DND-41 (cell line): Measurements from ENCODE around the gene AK5.
"Not testable (repeated sequence)": the region's sequence is repeated elsewhere in the genome, so short reads cannot be mapped to it uniquely, and the experiment has no call there.

Source experiments
- ATAC-seq: fragments of 200-7000 bp; cut with Tn5 transposase; 3 replicates; pipeline ENCODE4 v1.9.1; 2021; ENCODE audit warnings: low read depth; ENCODE audit not compliant: insufficient read depth
- DNase-seq: peaks from one replicate; pipeline ENCODE4 v3.0.0-alpha.2; 2020
- H2AFZ ChIP-seq: 2 replicates; pipeline ENCODE4 v1.6.0; 2012; ENCODE audit warnings: low read depth, low read length
- H3K27ac ChIP-seq: 2 replicates; pipeline ENCODE4 v1.5.1; 2012; ENCODE audit warnings: low read length, inconsistent platforms
- H3K27me3 ChIP-seq: fragments of 200-600 bp; sonication (generic); 2 replicates; pipeline ENCODE4 v1.6.0; 2012; ENCODE audit warnings: low read length, mild to moderate bottlenecking, inconsistent platforms; ENCODE audit not compliant: insufficient read depth, poor library complexity
- H3K36me3 ChIP-seq: 2 replicates; pipeline ENCODE4 v1.5.1; 2012; ENCODE audit warnings: low read length, inconsistent platforms; ENCODE audit not compliant: insufficient read depth
- H3K4me1 ChIP-seq: 2 replicates; pipeline ENCODE4 v1.5.1; 2012; ENCODE audit warnings: mild to moderate bottlenecking, low read length; ENCODE audit not compliant: insufficient read depth
- H3K4me2 ChIP-seq: 2 replicates; pipeline ENCODE4 v1.6.0; 2012; ENCODE audit warnings: mild to moderate bottlenecking, moderate library complexity, low read length, inconsistent platforms; ENCODE audit not compliant: insufficient read depth
- H3K4me3 ChIP-seq, 2 experiments: fragments of 200-600 bp in 1 of 2; shearing (Covaris generic) in 1 of 2; 2 replicates each; pipeline ENCODE4 v1.5.1; 2012 to 2016; ENCODE audit warnings: inconsistent platforms in 2 of 2, low read length in 2 of 2, mild to moderate bottlenecking in 2 of 2, low read depth in 1 of 2, moderate library complexity in 1 of 2
- H3K79me2 ChIP-seq: 2 replicates; pipeline ENCODE4 v1.6.0; 2012; ENCODE audit warnings: low read length, inconsistent platforms; ENCODE audit not compliant: insufficient read depth
- H3K9ac ChIP-seq: 2 replicates; pipeline ENCODE4 v1.6.0; 2012; ENCODE audit warnings: low read depth, mild to moderate bottlenecking, inconsistent platforms, low read length, moderate library complexity
- H3K9me3 ChIP-seq: 2 replicates; pipeline ENCODE4 v1.5.1; 2012; ENCODE audit warnings: low read length, moderate library complexity, mild to moderate bottlenecking, inconsistent platforms; ENCODE audit not compliant: insufficient read depth, severe bottlenecking
- H4K20me1 ChIP-seq: 2 replicates; pipeline ENCODE4 v1.6.0; 2012; ENCODE audit warnings: low read length; ENCODE audit not compliant: insufficient read depth
- CTCF ChIP-seq: IDR thresholded peaks from 2 replicates; pipeline ENCODE4 v1.5.1; 2012; ENCODE audit warnings: borderline replicate concordance, low read length, moderate library complexity, mild to moderate bottlenecking; ENCODE audit not compliant: poor library complexity, severe bottlenecking; ENCODE audit errors: extremely low read depth
- EZH2 ChIP-seq: IDR thresholded peaks from 3 replicates; pipeline ENCODE4 v1.6.1; 2012; ENCODE audit warnings: borderline replicate concordance, low read depth, mild to moderate bottlenecking, moderate library complexity, low read length, inconsistent platforms; ENCODE audit not compliant: severe bottlenecking

The AK5 gene

DNA sequence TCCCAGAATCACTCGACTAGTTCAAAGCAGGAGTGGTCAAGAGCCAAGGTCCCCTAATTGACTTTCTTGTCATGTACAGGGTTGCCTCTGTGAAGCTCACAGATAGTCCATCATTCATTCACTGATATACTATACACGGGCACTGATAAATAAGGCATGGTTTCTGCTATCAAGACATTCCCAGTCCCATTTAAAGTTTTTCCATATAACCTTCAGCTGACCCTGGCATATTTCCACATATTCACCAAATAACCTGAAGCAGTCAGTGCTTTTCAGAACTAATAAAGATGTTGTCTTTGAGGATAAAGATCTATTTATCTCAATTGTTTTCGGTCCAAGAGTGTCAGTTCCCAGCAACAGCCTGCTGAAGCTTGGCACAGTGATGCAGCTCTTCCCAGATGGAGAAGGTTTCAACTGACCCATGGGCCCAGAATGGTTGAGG is 227.3 kb downstream of the AK5 start:
- H3K4me1 ChIP-seq, result no peaks in the 10 kb centered on the region
- H3K27ac ChIP-seq, result no peak overlapping the region
- no peak overlapping the region for H2AFZ ChIP-seq
- H3K79me2 ChIP-seq, result no peaks in the 10 kb centered on the region
- TF ChIP-seq CTCF (no peak), EZH2 (no peak)
- DNase-seq (no peak), ATAC-seq (no peak)
- peaks cover 7% of the 10 kb centered on the region for H3K27me3 ChIP-seq
- H3K36me3 ChIP-seq, result no peaks in the 10 kb centered on the region
- H3K4me3 ChIP-seq, result no peak overlapping the region
- no peaks in the 10 kb centered on the region for H4K20me1 ChIP-seq
- no peak overlapping the region for H3K9ac ChIP-seq
- no peak overlapping the region for H3K4me2 ChIP-seq
- H3K9me3 ChIP-seq, result no peaks in the 10 kb centered on the region

GRCh38 chr1:77509898-77510297 is 228.1 kb downstream of the AK5 start:
- H3K4me3 ChIP-seq, result no peak overlapping the region
- TF ChIP-seq EZH2 (no peak), CTCF (no peak)
- ATAC-seq (no peak), DNase-seq (no peak)
- no peak overlapping the region for H2AFZ ChIP-seq
- H3K27ac ChIP-seq, result no peak overlapping the region
- H4K20me1 ChIP-seq, result no peaks in the 10 kb centered on the region
- no peak overlapping the region for H3K9ac ChIP-seq
- H3K27me3 ChIP-seq, result peaks cover 10% of the 10 kb centered on the region
- H3K4me2 ChIP-seq, result no peak overlapping the region
- H3K79me2 ChIP-seq, result no peaks in the 10 kb centered on the region
- no peaks in the 10 kb centered on the region for H3K4me1 ChIP-seq
- H3K9me3 ChIP-seq, result no peaks in the 10 kb centered on the region
- no peaks in the 10 kb centered on the region for H3K36me3 ChIP-seq

- TF ChIP-seq CTCF (no peak), EZH2 (no peak)
Observed at GRCh38 chr1:77511440-77511840, 229.6 kb downstream of the AK5 start.

DNA sequence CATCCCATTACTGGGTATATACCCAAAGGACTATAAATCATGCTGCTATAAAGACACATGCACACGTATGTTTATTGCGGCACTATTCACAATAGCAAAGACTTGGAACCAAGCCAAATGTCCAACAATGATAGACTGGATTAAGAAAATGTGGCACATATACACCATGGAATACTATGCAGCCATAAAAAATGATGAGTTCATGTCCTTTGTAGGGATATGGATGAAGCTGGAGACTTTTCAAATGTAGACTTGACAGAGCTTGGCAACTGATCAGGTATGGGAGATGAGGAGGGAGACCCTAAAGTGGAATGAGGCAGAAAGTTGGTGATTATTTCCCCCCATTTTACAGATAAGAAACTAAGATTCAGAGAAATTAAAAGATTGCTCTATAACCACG is 230.8 kb downstream of the AK5 start:
- not testable (repeated sequence) for ATAC-seq, H4K20me1 ChIP-seq, H3K4me1 ChIP-seq, H3K9me3 ChIP-seq, H3K4me3 ChIP-seq, H3K9ac ChIP-seq, H3K79me2 ChIP-seq, H3K27me3 ChIP-seq, H3K36me3 ChIP-seq, H3K4me2 ChIP-seq, H2AFZ ChIP-seq, H3K27ac ChIP-seq, DNase-seq

More at GRCh38 chr1:77511440-77511840, 229.6 kb downstream of the AK5 start:
- Histone ChIP-seq H4K20me1 (no peaks in the 10 kb centered on the region), H3K79me2 (no peaks in the 10 kb centered on the region), H3K4me3 (no peak overlapping the region), H3K27me3 (peaks cover 9% of the 10 kb centered on the region), H3K4me1 (no peaks in the 10 kb centered on the region), H3K27ac (no peak overlapping the region), H2AFZ (no peak overlapping the region), H3K9me3 (no peaks in the 10 kb centered on the region), H3K4me2 (no peak overlapping the region), H3K9ac (no peak overlapping the region), H3K36me3 (no peaks in the 10 kb centered on the region)
- DNase-seq (no peak), ATAC-seq (no peak)
